ENCODE results near the gene KPNA6.

The KPNA6 gene

GRCh38 chr1:32197074-32197473 is 89.2 kb downstream of the KPNA6 start:
- Mint-ChIP-seq H3K27me3 (no peaks in the 10 kb centered on the region), H3K9me3 (no peaks in the 10 kb centered on the region), H3K36me3 (peaks cover 23% of the 10 kb centered on the region), H3K4me3 (no peak overlapping the region), H3K4me1 (peaks cover 17% of the 10 kb centered on the region), H3K27ac (peak overlapping the region; percentile 45)
- no peak for DNase-seq (ENCODE audit: low spot score in 2 of 2)
- no peak for ATAC-seq (ENCODE audit: low read depth)

GRCh38 chr1:32197837-32198236 is 90.0 kb downstream of the KPNA6 start:
- no peak for DNase-seq (ENCODE audit: low spot score in 2 of 2)
- peak overlapping the region; percentile 56 for H3K27ac Mint-ChIP-seq
- ATAC-seq (ENCODE audit: low read depth), result no peak
- no peak overlapping the region for H3K4me3 Mint-ChIP-seq
- no peaks in the 10 kb centered on the region for H3K27me3 Mint-ChIP-seq
- peaks cover 19% of the 10 kb centered on the region for H3K36me3 Mint-ChIP-seq
- H3K4me1 Mint-ChIP-seq, result peaks cover 22% of the 10 kb centered on the region
- no peaks in the 10 kb centered on the region for H3K9me3 Mint-ChIP-seq

GRCh38 chr1:32198237-32199042 is 90.6 kb downstream of the KPNA6 start:
- H3K4me3 Mint-ChIP-seq, result peak overlapping the region; percentile 56

GRCh38 chr1:32199043-32199716 is 91.3 kb downstream of the KPNA6 start:
- peak overlapping the region; percentile 56 for H3K27ac Mint-ChIP-seq
- DNase-seq (ENCODE audit: low spot score in 2 of 2) (no peak), ATAC-seq (ENCODE audit: low read depth) (no peak)
- H3K9me3 Mint-ChIP-seq, result no peaks in the 10 kb centered on the region
- no peaks in the 10 kb centered on the region for H3K27me3 Mint-ChIP-seq
- peaks cover 22% of the 10 kb centered on the region for H3K4me1 Mint-ChIP-seq
- H3K4me3 Mint-ChIP-seq, result no peak overlapping the region
- H3K36me3 Mint-ChIP-seq, result peaks cover 10% of the 10 kb centered on the region

More at GRCh38 chr1:32198237-32199042, 90.6 kb downstream of the KPNA6 start:
- no peaks in the 10 kb centered on the region for H3K9me3 Mint-ChIP-seq
- DNase-seq (ENCODE audit: low spot score in 2 of 2), result no peak
- no peak for ATAC-seq (ENCODE audit: low read depth)
- peak overlapping the region; percentile 56 for H3K27ac Mint-ChIP-seq
- H3K27me3 Mint-ChIP-seq, result no peaks in the 10 kb centered on the region
- peaks cover 22% of the 10 kb centered on the region for H3K4me1 Mint-ChIP-seq
- peaks cover 15% of the 10 kb centered on the region for H3K36me3 Mint-ChIP-seq

- H3K4me3 Mint-ChIP-seq, result peak overlapping the region; percentile 97
- no peaks in the 10 kb centered on the region for H3K9me3 Mint-ChIP-seq
- ATAC-seq (ENCODE audit: low read depth) (no peak), DNase-seq (ENCODE audit: low spot score in 2 of 2) (no peak)
- H3K27me3 Mint-ChIP-seq, result no peaks in the 10 kb centered on the region
- peaks cover 6% of the 10 kb centered on the region for H3K36me3 Mint-ChIP-seq
- H3K27ac Mint-ChIP-seq, result peak overlapping the region; percentile 92
- peaks cover 22% of the 10 kb centered on the region for H3K4me1 Mint-ChIP-seq
Observed at GRCh38 chr1:32199717-32200072, 91.8 kb downstream of the KPNA6 start.

DNA sequence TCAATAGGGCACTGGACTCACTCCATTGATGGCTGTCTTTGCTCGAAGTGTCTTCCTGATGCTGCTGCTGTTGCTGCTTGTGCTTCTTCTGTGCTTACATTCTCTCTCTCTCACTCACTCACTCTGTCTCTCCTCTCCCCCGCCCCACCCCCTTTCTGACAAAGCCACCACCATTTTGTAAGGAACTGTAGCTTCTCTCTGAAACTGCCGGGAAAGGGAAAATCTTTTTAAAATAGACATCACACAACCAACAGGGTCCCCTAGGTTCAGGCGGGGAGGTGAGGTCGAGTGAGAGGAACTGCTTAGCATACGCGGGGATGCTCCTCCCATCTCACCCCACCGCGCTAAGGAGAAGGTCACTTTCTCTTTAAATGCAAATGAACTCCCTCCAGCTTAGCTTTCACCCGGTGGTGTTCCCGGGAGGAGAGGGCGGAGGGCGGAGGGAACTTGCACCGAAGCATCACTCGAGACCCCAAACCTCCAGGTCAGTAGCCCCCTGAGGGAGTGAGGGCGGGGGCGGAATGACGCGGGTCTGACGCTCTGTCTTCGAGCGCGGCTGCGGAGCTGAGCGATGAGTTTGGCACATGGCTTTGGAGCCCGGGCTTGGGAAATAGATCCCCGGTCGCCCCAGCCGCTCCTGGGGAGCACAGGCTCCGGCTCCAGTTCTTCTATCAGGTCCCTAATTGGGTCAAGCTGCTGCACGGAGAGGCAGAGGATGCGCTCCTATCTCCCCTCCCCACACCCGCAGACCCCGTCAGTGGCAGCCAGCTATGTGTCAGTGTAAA is 92.6 kb downstream of the KPNA6 start, which contains the start of gene CCDC28B:
Gene CCDC28B (plus strand): TSS at position 370 of the 785 bp plus-strand sequence. CDS start 1,341 bp downstream, outside the sequence.
- ATAC-seq (ENCODE audit: low read depth) (peak; percentile 50), DNase-seq (ENCODE audit: low spot score in 2 of 2) (peak; percentile 44 to 64)
- Mint-ChIP-seq H3K36me3 (peaks cover 6% of the 10 kb centered on the region), H3K4me3 (peak within 1 kb of the TSS; percentile 97), H3K27me3 (no peaks in the 10 kb centered on the region), H3K27ac (peak within 1 kb of the TSS; percentile 92), H3K9me3 (no peaks in the 10 kb centered on the region), H3K4me1 (peaks cover 22% of the 10 kb centered on the region)

DNA sequence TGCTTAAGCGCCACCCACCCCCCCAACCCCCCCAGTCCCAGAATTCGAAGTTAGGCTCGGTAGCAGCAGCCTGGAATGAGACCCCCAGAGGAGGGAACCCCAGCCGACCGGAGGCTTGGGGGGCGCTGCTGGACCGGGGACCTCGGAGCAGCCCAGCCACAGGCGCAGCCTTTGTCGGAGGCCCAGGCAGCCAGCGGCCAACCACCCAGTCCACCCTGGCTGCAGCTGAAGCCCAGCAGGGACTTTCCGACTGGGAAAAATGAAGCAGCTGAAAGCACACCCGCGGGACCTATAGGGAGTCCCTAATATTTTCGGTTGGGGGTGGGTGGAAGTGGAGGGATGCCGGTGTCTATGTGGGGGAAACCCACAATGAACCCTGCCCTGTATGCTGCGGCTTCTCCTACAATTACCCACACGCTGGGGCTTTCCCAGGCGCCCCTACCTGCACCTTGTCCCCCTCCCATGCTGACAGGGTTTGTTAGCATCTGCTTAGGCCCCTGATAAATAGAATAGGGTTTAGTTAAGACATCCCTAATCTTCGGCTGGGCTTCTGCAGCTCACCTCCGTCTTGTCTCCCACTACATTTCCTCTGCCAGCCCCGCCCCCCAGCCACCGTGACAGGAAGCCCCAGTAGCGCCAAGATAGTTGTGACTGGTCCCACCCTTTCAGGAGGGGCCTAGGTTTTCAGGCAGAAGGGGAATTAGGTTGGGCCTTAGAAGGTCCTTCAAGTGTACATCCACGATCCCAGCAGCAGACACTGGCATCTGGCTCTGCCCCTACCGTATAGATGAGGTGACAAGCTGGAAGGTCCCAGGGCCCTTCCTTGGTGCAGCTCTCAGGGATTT is 93.4 kb downstream of the KPNA6 start:
- Mint-ChIP-seq H3K4me3 (peak overlapping the region; percentile 97), H3K4me1 (peaks cover 22% of the 10 kb centered on the region), H3K27me3 (no peaks in the 10 kb centered on the region), H3K9me3 (no peaks in the 10 kb centered on the region), H3K36me3 (peaks cover 3% of the 10 kb centered on the region), H3K27ac (peak overlapping the region; percentile 92)
- DNase-seq (ENCODE audit: low spot score in 2 of 2), result peak; percentile 53 to 61
- ATAC-seq (ENCODE audit: low read depth), result peak; percentile 73

- Mint-ChIP-seq H3K4me1 (peaks cover 40% of the 10 kb centered on the region), H3K9me3 (no peaks in the 10 kb centered on the region), H3K4me3 (peak overlapping the region; percentile 87), H3K27ac (peak overlapping the region; percentile 89), H3K36me3 (no peaks in the 10 kb centered on the region), H3K27me3 (no peaks in the 10 kb centered on the region)
- ATAC-seq (ENCODE audit: low read depth) (no peak), DNase-seq (ENCODE audit: low spot score in 2 of 2) (no peak)
Observed at GRCh38 chr1:32204943-32205361, 97.1 kb downstream of the KPNA6 start.

DNA sequence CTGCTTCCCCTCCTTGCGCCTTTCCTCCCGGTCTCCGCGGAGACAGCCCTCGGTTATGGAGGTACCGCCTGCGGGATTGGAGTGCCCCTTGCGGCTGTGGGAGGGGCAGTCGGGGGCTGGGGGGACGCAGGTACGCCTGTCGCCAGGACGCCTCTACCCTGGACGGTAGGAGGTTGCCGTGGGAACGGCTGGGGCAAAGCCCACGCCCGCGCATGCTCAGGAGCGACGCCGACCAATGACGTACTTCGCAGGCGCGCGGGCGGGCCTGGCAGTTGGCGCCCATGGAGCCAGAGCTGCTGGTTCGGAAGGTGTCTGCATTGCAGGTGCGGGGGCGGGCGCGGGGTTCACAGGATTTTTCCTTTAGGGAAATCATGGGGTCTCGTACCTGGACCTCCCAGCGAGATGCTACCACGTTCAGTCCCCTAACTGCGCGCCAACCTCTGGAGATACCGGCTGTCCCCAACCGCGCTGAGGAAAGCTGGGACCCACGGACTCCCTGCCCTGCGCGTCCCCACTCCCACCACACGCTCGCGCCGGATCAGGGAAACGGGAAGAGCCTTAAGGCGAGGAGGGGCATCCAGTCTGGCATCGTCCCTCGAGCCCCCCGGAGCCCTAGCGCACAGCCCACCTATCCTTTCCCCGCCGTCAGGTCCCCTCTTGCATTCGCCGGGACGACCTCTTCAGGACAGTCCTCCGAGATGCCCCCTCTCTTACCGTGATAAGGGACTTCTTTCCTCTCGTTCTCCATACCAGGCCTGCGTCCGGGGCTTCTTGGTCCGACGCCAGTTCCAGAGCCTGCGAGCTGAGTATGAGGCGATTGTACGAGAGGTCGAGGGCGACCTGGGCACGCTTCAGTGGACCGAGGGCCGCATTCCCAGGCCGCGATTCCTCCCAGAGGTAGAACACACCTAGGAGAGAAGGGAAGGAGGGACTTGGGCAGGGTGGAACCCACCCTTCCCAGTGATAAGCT is 97.8 kb downstream of the KPNA6 start, which contains the start of gene IQCC:
Gene IQCC (plus strand): TSS at position 271 of the 970 bp plus-strand sequence. CDS start 11 bp downstream, at position 282.
- Mint-ChIP-seq H3K4me1 (peaks cover 34% of the 10 kb centered on the region), H3K27me3 (no peaks in the 10 kb centered on the region), H3K4me3 (peak within 1 kb of the TSS; percentile 87), H3K36me3 (no peaks in the 10 kb centered on the region), H3K9me3 (no peaks in the 10 kb centered on the region), H3K27ac (peak within 1 kb of the TSS; percentile 89)
- DNase-seq (ENCODE audit: low spot score in 2 of 2), result peak; percentile 78 to 79
- ATAC-seq (ENCODE audit: low read depth), result peak; percentile 65

GRCh38 chr1:32208469-32208868 is 100.6 kb downstream of the KPNA6 start:
- no peaks in the 10 kb centered on the region for H3K36me3 Mint-ChIP-seq
- peak; percentile 68 for ATAC-seq (ENCODE audit: low read depth)
- H3K4me1 Mint-ChIP-seq, result peaks cover 21% of the 10 kb centered on the region
- H3K27me3 Mint-ChIP-seq, result no peaks in the 10 kb centered on the region
- H3K4me3 Mint-ChIP-seq, result no peak overlapping the region
- no peak overlapping the region for H3K27ac Mint-ChIP-seq
- no peak for DNase-seq (ENCODE audit: low spot score in 2 of 2)
- no peaks in the 10 kb centered on the region for H3K9me3 Mint-ChIP-seq

DNA sequence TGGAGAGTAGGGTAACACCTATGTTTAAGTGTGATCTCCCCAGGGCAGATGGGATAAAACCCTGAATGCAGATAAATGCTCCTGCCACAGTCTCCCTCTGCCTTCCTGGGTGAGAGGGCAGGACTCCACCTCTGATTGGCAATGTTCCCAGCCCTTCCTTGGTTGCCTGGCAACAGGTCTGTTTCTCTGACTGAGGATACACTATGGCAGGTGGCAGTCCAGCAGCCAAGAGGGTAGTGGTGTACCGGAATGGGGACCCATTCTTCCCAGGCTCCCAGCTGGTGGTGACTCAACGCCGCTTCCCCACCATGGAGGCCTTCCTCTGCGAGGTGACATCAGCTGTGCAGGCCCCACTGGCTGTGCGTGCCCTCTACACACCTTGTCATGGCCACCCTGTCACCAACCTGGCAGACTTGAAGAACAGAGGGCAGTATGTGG is 101.1 kb downstream of the KPNA6 start, which contains the start of gene DCDC2B:
Gene DCDC2B (plus strand): TSS at position 199 of the 438 bp plus-strand sequence. CDS start 5 bp downstream, at position 204.
- H3K27me3 Mint-ChIP-seq, result no peaks in the 10 kb centered on the region
- H3K4me3 Mint-ChIP-seq, result no peak within 1 kb of the TSS
- no peak for ATAC-seq (ENCODE audit: low read depth)
- no peaks in the 10 kb centered on the region for H3K9me3 Mint-ChIP-seq
- no peak for DNase-seq (ENCODE audit: low spot score in 2 of 2)
- peaks cover 21% of the 10 kb centered on the region for H3K4me1 Mint-ChIP-seq
- H3K27ac Mint-ChIP-seq, result peak within 1 kb of the TSS; percentile 31
- no peaks in the 10 kb centered on the region for H3K36me3 Mint-ChIP-seq
